K562 (cell line): ENCODE data around the gene ADPRHL1. TPM values are rescaled to one million over a fixed set of nuclear protein-coding genes. Genes with fewer than 3 reads are reported as not detected.

Experiments
- ATAC-seq: fragments of 200-7000 bp; cut with Tn5 transposase; 3 replicates; pipeline ENCODE4 v1.9.1; 2020; ENCODE audit warnings: moderate library complexity
- BruUV-seq: library from RNA; stranded (reverse); fragments of 400-500 nt; replicated peaks from 2 replicates; lab custom pipeline; 2021; lab: Mats Ljungman, UMichigan
- CTCF ChIA-PET: fragments of 300-600 bp; formaldehyde crosslinking; extraction: SDS; loops from one replicate; lab custom pipeline; 2021; ENCODE audit warnings: low intra/inter-chr PET ratio; lab: Yijun Ruan, JAX
- POLR2A ChIA-PET: fragments of 300-600, 350-650 bp; sonication (Branson Sonifier 250); formaldehyde crosslinking; extraction: SDS; loops from one replicate; lab custom pipeline; 2021; ENCODE audit warnings: antibody characterized with exemption, inconsistent platforms; lab: Yijun Ruan, JAX
- DNase-seq, 4 experiments: peaks; one replicate each; pipeline versions ENCODE4 v3.0.0 to v3.0.0-alpha.2; 2011 to 2018; ENCODE audit warnings: low spot score in 3 of 4, mixed read lengths in 3 of 4; ENCODE audit errors: extremely low read depth in 1 of 4
- FAIRE-seq: peaks from 2 replicates; lab custom pipeline; 2011; peaks lifted over from hg19 to GRCh38; lab: Jason Lieb, UNC
- H2AFZ ChIP-seq: 2 replicates; pipeline ENCODE4 v1.6.0; 2011; ENCODE audit warnings: low read depth, low read length, control low read depth, inconsistent platforms
- H3K27ac ChIP-seq: fragments of 200-600 bp; 3 replicates; pipeline ENCODE4 v1.8.0; 2011; ENCODE audit warnings: low read depth, mild to moderate bottlenecking, control low read depth, inconsistent platforms, low read length, moderate library complexity, mixed read lengths; ENCODE audit errors: extremely low read depth
- H3K27me3 ChIP-seq, 2 experiments: fragments of 300-600 bp in 1 of 2; 2 replicates in 1 of 2; 3 replicates in 1 of 2; pipeline versions ENCODE4 v1.6.0 to v1.8.0; 2011; ENCODE audit warnings: inconsistent platforms in 2 of 2, low read length in 2 of 2, mild to moderate bottlenecking in 1 of 2, mixed read lengths in 1 of 2, moderate library complexity in 1 of 2; ENCODE audit not compliant: control insufficient read depth in 2 of 2, insufficient read depth in 2 of 2
- H3K36me3 ChIP-seq: fragments of 300-600 bp; 3 replicates; pipeline ENCODE4 v1.8.0; 2011; ENCODE audit warnings: mild to moderate bottlenecking, low read length, inconsistent platforms; ENCODE audit not compliant: control insufficient read depth, insufficient read depth
- H3K4me1 ChIP-seq, 2 experiments: fragments of 200-600 bp in 1 of 2; replicated peaks in 1 of 2; 2 replicates in 1 of 2; 3 replicates in 1 of 2; pipeline versions ENCODE4 v1.5.1 to v1.8.0; 2011; ENCODE audit warnings: inconsistent platforms in 2 of 2, low read length in 2 of 2, mild to moderate bottlenecking in 1 of 2, mixed read lengths in 1 of 2, moderate library complexity in 1 of 2; ENCODE audit not compliant: control insufficient read depth in 2 of 2, insufficient read depth in 2 of 2
- H3K4me2 ChIP-seq: 2 replicates; pipeline ENCODE4 v1.6.1; 2011; ENCODE audit warnings: low read length, control low read depth, inconsistent platforms, mixed read lengths; ENCODE audit not compliant: insufficient read depth
- H3K4me3 ChIP-seq: fragments of 200-600 bp; sonication (generic), shearing (Covaris generic); 2 replicates; pipeline ENCODE4 v1.5.1; 2016; ENCODE audit warnings: control low read depth, inconsistent platforms
- H3K79me2 ChIP-seq: fragments of 200-600 bp; 3 replicates; pipeline ENCODE4 v1.8.0; 2011; ENCODE audit warnings: low read length, inconsistent platforms; ENCODE audit not compliant: control insufficient read depth, insufficient read depth
- H3K9ac ChIP-seq, 2 experiments: 2 replicates each; pipeline versions ENCODE4 v1.6.0 to v1.6.1; 2011; ENCODE audit warnings: low read depth in 2 of 2, low read length in 2 of 2, control low read depth in 1 of 2, inconsistent platforms in 1 of 2, mild to moderate bottlenecking in 1 of 2, mixed read lengths in 1 of 2; ENCODE audit not compliant: insufficient read depth in 1 of 2
- H3K9me1 ChIP-seq: one replicate; pipeline ENCODE4 v1.6.0; 2011; ENCODE audit warnings: inconsistent platforms, mild to moderate bottlenecking, low read length, moderate library complexity; ENCODE audit not compliant: control insufficient read depth, insufficient read depth
- H3K9me3 ChIP-seq: replicated peaks from 2 replicates; pipeline ENCODE4 v1.5.1; 2011; ENCODE audit warnings: low read depth, low read length, inconsistent platforms; ENCODE audit not compliant: control insufficient read depth, insufficient read depth
- H4K20me1 ChIP-seq: replicated peaks from 2 replicates; pipeline ENCODE4 v1.6.1; 2011; ENCODE audit warnings: low read length, inconsistent platforms, mixed read lengths; ENCODE audit not compliant: control insufficient read depth, insufficient read depth
- ZNF644 ChIP-seq: fragments of 200-800 bp; sonication (Bioruptor generic); IDR thresholded peaks from 2 replicates; pipeline ENCODE4 v1.6.1; 2016; ENCODE audit warnings: low read depth, missing genetic modification characterization, missing compliant biosample characterization
- WGBS: fragments of 100-300 bp; shearing (Covaris generic); methylation state at CpG from one replicate; pipeline ENCODE4 v1.1.6; 2016; ENCODE audit warnings: low coverage, mixed read lengths; ENCODE audit not compliant: insufficient coverage; ENCODE audit errors: missing lambda C conversion rate; 5-methylcytosine and 5-hydroxymethylcytosine counted together
- in situ Hi-C: fragments of 300-500 bp; cut with MboI; formaldehyde crosslinking; loops from 4 replicates; pipeline ENCODE4 v1.15.0; 2018; ENCODE audit warnings: inconsistent platforms, mixed read lengths
- intact Hi-C: fragments of 100-400 bp; cut with micrococcal nuclease; formaldehyde crosslinking; loops from 2 replicates; pipeline ENCODE4 v1.14.2; 2022
- polyA plus RNA-seq, 8 experiments: library from polyadenylated mRNA; depleted of rRNA in 4 of 8; stranded (reverse) in 5 of 8; unstranded in 3 of 8; fragments of >200 nt; fragmentation: Nextera tagmentation in 2 of 8; fragmentation: Illumina TruSeq in 1 of 8; extraction: Ambion mirVana in 2 of 8; extraction: Trizol in 1 of 8; gene quantifications; 2 replicates each; pipeline versions ENCODE4 v1.2.1 to v1.2.3, GENCODE V29; 2011 to 2014; ENCODE audit warnings: inconsistent platforms in 1 of 8, missing spikeins in 1 of 8
- total RNA-seq, 7 experiments: library from RNA; depleted of rRNA in 6 of 7; stranded (reverse); fragments of >200 nt in 6 of 7; fragmentation: Illumina TruSeq in 2 of 7; extraction: Trizol in 2 of 7; gene quantifications; 2 replicates each; pipeline versions ENCODE4 v1.2.1 to v1.2.3, GENCODE V29; 2011 to 2021; ENCODE audit warnings: low replicate concordance in 1 of 7
- TF ChIP-seq, protein P1 (sequence below): fragments of 450-650 bp; IDR thresholded peaks from one replicate; pipeline ENCODE4 v1.6.1; 2018; ENCODE audit warnings: mild to moderate bottlenecking, moderate library complexity; ENCODE audit not compliant: partially characterized antibody
- TF ChIP-seq, protein P2 (sequence below): IDR thresholded peaks from 3 replicates; pipeline ENCODE4 v1.6.1; 2011; ENCODE audit warnings: borderline replicate concordance, mild to moderate bottlenecking; ENCODE audit not compliant: insufficient read length, insufficient read depth
- TF ChIP-seq, protein P3 (sequence below): fragments of 200-400 bp; formaldehyde crosslinking; IDR thresholded peaks from 2 replicates; pipeline ENCODE4 v1.6.1; 2017; ENCODE audit warnings: mild to moderate bottlenecking, low read depth, low read length, moderate library complexity

Gene ADPRHL1
- total and polyA plus RNA-seq, 9 of the 15 experiments (the other 6 are each of a cell fraction or from before 2014, with no cell fraction given), result 0.06 to 0.76 (median 0.37) TPM; not detected in 1

DNA sequence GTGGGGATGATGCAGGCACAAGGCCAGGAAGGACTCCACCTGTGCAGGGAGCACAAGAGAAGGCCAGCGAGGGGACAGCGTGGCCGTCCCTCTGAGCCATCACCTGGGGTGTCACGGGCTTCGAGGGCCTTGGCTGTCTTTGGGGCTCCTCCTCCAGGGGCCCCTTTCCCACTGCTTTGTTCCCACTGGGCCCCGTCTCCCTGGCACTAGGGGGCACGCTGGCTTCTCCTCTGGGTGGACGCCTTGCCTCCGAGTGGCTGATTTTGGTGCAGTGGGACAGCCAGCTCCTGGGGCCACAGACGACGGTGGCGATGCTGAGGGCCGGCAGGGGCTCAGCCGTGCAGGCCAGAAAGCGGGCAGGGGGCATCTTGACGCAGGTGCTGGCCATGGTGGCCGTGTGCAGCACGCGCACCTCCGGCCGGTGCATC is 46.2 kb downstream of the ADPRHL1 start:
- no peaks in the 10 kb centered on the region for H3K79me2 ChIP-seq
- H2AFZ ChIP-seq, result no peak overlapping the region
- H3K4me1 ChIP-seq, result peaks cover 0 to 42% of the 10 kb centered on the region in 2 experiments; a peak in 2 of 5 replicates
- H4K20me1 ChIP-seq, result peaks cover 5% of the 10 kb centered on the region
- H3K9me1 ChIP-seq, result no peaks in the 10 kb centered on the region
- ATAC-seq, result no peak
- in situ Hi-C loops, result no loop called here
- no peak overlapping the region for H3K4me2 ChIP-seq
- TF ChIP-seq, protein P1, sequence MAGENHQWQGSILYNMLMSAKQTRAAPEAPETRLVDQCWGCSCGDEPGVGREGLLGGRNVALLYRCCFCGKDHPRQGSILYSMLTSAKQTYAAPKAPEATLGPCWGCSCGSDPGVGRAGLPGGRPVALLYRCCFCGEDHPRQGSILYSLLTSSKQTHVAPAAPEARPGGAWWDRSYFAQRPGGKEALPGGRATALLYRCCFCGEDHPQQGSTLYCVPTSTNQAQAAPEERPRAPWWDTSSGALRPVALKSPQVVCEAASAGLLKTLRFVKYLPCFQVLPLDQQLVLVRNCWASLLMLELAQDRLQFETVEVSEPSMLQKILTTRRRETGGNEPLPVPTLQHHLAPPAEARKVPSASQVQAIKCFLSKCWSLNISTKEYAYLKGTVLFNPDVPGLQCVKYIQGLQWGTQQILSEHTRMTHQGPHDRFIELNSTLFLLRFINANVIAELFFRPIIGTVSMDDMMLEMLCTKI, result no peak
- TF ChIP-seq, all 486 proteins: peak for 0
- Histone ChIP-seq H3K9me3 (no peaks in the 10 kb centered on the region), H3K27me3 (peaks cover 46 to 92% of the 10 kb centered on the region in 2 experiments), H3K4me3 (no peak overlapping the region), H3K9ac (no peak overlapping the region), H3K36me3 (no peaks in the 10 kb centered on the region), H3K27ac (no peak overlapping the region)
- no peak for DNase-seq
- no TSS peak for BruUV-seq
- ChIA-PET CTCF (no interaction called here), POLR2A (no interaction called here)
- intact Hi-C loops, result loop anchor here (5.0 kb wide), 1 partner anchor 155 kb away; no protein-coding TSS in a partner anchor
- WGBS, result 4% methylated on average over 9 of the region's 21 CpGs
- no peak for FAIRE-seq

DNA sequence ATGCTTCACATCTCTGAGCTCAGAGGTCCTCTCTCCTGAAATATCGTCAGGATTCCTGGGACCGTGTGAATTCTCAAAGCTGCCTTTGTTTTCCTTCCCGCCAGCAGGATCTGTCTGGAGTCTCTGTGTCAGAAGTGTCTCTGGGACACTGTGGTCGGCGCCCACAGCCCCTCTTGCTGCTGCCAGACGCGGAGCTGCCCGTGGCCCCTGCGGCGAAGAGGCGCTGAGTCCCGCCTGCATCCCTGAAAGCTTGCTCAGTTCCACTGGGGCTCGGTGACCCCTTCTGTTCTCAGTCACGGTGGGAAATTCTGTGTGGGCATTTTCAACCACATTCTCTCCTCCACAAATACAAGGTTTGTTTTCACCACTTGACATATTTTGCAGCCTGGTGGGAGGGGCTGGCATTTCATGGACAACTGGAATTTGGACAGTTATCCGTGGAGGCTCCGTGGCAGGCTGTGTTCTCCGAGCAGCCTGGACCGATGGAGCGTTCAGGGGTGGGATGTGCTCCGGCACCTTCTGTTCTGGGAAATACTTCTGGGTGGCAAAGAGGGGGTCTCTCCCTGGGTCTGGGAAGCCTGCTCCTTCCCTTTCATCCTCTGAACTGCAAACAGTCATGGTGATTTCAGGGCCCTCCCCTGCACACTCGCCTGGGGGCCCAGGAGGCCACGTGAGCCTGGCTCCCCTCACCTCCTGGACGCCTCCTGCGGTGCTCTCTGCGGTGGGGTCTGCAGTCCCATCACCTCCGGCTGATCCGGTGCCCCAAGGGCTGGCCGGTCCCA is 46.8 kb downstream of the ADPRHL1 start:
- no TSS peak for BruUV-seq
- H3K36me3 ChIP-seq, result no peaks in the 10 kb centered on the region
- ATAC-seq (no peak), DNase-seq (no peak)
- H3K27me3 ChIP-seq, result peaks cover 51 to 94% of the 10 kb centered on the region in 2 experiments
- H3K9me3 ChIP-seq, result no peaks in the 10 kb centered on the region
- ChIA-PET POLR2A (no interaction called here), CTCF (interaction anchor here (0.5 kb wide), 1 partner anchor 36 kb away, joined by 3 read pairs; no protein-coding TSS in a partner anchor)
- no peaks in the 10 kb centered on the region for H3K79me2 ChIP-seq
- H3K27ac ChIP-seq, result no peak overlapping the region
- peaks cover 0 to 47% of the 10 kb centered on the region in 2 experiments; a peak in 2 of 5 replicates for H3K4me1 ChIP-seq
- H3K9me1 ChIP-seq, result no peaks in the 10 kb centered on the region
- intact Hi-C loops, result loop anchor here (5.0 kb wide), 1 partner anchor 156 kb away; no protein-coding TSS in a partner anchor
- 4% methylated on average over 23 of the region's 28 CpGs for WGBS
- H3K9ac ChIP-seq, result no peak overlapping the region
- no peak overlapping the region for H3K4me3 ChIP-seq
- TF ChIP-seq ZNF644 (tag), result no peak
- TF ChIP-seq, protein P2, sequence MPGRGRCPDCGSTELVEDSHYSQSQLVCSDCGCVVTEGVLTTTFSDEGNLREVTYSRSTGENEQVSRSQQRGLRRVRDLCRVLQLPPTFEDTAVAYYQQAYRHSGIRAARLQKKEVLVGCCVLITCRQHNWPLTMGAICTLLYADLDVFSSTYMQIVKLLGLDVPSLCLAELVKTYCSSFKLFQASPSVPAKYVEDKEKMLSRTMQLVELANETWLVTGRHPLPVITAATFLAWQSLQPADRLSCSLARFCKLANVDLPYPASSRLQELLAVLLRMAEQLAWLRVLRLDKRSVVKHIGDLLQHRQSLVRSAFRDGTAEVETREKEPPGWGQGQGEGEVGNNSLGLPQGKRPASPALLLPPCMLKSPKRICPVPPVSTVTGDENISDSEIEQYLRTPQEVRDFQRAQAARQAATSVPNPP, result no peak
- TF ChIP-seq, protein P3, sequence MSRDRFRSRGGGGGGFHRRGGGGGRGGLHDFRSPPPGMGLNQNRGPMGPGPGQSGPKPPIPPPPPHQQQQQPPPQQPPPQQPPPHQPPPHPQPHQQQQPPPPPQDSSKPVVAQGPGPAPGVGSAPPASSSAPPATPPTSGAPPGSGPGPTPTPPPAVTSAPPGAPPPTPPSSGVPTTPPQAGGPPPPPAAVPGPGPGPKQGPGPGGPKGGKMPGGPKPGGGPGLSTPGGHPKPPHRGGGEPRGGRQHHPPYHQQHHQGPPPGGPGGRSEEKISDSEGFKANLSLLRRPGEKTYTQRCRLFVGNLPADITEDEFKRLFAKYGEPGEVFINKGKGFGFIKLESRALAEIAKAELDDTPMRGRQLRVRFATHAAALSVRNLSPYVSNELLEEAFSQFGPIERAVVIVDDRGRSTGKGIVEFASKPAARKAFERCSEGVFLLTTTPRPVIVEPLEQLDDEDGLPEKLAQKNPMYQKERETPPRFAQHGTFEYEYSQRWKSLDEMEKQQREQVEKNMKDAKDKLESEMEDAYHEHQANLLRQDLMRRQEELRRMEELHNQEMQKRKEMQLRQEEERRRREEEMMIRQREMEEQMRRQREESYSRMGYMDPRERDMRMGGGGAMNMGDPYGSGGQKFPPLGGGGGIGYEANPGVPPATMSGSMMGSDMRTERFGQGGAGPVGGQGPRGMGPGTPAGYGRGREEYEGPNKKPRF, result no peak
- TF ChIP-seq, all 486 proteins: peak for 0
- H3K4me2 ChIP-seq, result no peak overlapping the region
- peaks cover 5% of the 10 kb centered on the region for H4K20me1 ChIP-seq
- in situ Hi-C loops, result no loop called here
- FAIRE-seq, result no peak
- H2AFZ ChIP-seq, result no peak overlapping the region
